Ishikawa (cell line): ENCODE data around the gene IKZF2.

ENCODE experiments used
- EP300 ChIP-seq: IDR thresholded peaks from 2 replicates; pipeline ENCODE4 v1.6.1; 2012; ENCODE audit warnings: borderline replicate concordance
- TAF1 ChIP-seq: IDR thresholded peaks from 2 replicates; pipeline ENCODE4 v1.6.1; 2012; ENCODE audit warnings: low read depth, mild to moderate bottlenecking

GRCh38 chr2:213149949-213150314 is 1.5 kb downstream of the IKZF2 start:
- TF ChIP-seq EP300 (no peak), TAF1 (no peak)
